ENCODE measurements around the gene TOM1L1.

TOM1L1 gene

GRCh38 chr17:55002458-55002857, 101.8 kb downstream of the TOM1L1 start:
- no peak for DNase-seq

- DNase-seq: no peak
Observed at GRCh38 chr17:55004484-55004883, 103.8 kb downstream of the TOM1L1 start.

GRCh38 chr17:55005520-55005919, 104.9 kb downstream of the TOM1L1 start:
- DNase-seq: peak; percentile 34

Data from activated CD4-positive, alpha-beta T cell treated with anti-CD3 and anti-CD28 coated beads, Interleukin-10, Interleukin-2, amounts not matched to agents 100 ng/mL and 50 ng/mL, durations not matched to agents 16 hours and 8 hours (primary cell).